ENCODE measurements around the gene COL4A3. TPM values are rescaled to one million over a fixed set of nuclear protein-coding genes. Genes with fewer than 3 reads are reported as not detected.

COL4A3 gene
- total RNA-seq, 4 donors from 2014 or later, result 0.19 to 7.7 (median 4.5) TPM

- no peak for TF ChIP-seq CTCF (IDR thresholded peaks at IDR 0.05; ENCODE audit: low read depth)
These were observed 127.9 kb downstream of the COL4A3 start for GRCh38 chr2:227292314-227292713.

GRCh38 chr2:227293531-227293930, 129.1 kb downstream of the COL4A3 start:
- no peak for TF ChIP-seq CTCF (IDR thresholded peaks at IDR 0.05; ENCODE audit: low read depth)

- no peak for TF ChIP-seq CTCF (IDR thresholded peaks at IDR 0.05; ENCODE audit: low read depth)
These were observed 131.4 kb downstream of the COL4A3 start for GRCh38 chr2:227295806-227296205.

GRCh38 chr2:227296671-227297405, 132.4 kb downstream of the COL4A3 start:
- TF ChIP-seq CTCF (IDR thresholded peaks at IDR 0.05; ENCODE audit: low read depth), result no peak

GRCh38 chr2:227301523-227301922, 137.1 kb downstream of the COL4A3 start:
- no peak for TF ChIP-seq CTCF (IDR thresholded peaks at IDR 0.05; ENCODE audit: low read depth)

GRCh38 chr2:227308784-227309183, 144.4 kb downstream of the COL4A3 start:
- TF ChIP-seq CTCF (IDR thresholded peaks at IDR 0.05; ENCODE audit: low read depth), result no peak

- no peak for TF ChIP-seq CTCF (IDR thresholded peaks at IDR 0.05; ENCODE audit: low read depth)
These were observed 146.3 kb downstream of the COL4A3 start for GRCh38 chr2:227310756-227311110.
